ENCODE measurements around the gene LRRC70. TPM values are rescaled to one million over a fixed set of nuclear protein-coding genes. Genes with fewer than 3 reads are reported as not detected.

The LRRC70 gene
- total and polyA plus RNA-seq, 10 donors = 3.9 to 15.4 (median 10.1) TPM

DNA sequence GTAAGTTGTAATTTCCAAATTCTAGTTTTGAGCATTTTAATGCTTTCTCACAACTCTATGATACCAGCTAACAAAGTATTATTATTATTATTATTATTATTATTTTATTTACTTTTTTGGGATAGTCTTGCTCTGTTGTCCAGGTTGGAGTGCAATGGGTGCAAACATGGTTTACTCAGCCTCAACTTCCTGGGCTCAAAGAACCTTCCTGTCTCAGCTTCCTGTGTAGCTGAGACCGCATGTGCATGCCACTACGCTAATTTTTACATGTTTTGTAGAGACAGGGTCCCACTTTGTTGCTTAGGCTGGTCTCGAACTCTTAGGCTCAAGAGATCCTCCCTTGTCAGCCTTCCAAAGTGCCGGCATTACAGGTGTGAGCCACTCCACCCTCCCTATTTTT, 27.0 kb downstream of the LRRC70 start:
- TF ChIP-seq POLR2AphosphoS5 (IDR thresholded peaks at IDR 0.05) (no peak), CTCF (IDR thresholded peaks at IDR 0.05 in 8 of 11, conservative IDR thresholded peaks at IDR 0.05 in 3 of 11) (no peak), POLR2A (IDR thresholded peaks at IDR 0.05) (no peak)
- Histone ChIP-seq H3K36me3 (peaks cover 0 to 53% (median 4%) of the 10 kb centered on the region in 6 donors), H3K4me3 (no peak overlapping the region), H3K27me3 (replicated peaks in 1 of 7) (no peaks in the 10 kb centered on the region), H3K9me3 (no peaks in the 10 kb centered on the region), H3K4me1 (no peaks in the 10 kb centered on the region), H3K27ac (no peak overlapping the region)
- intact Hi-C loops (cut with DNase I; ENCODE audit: low total_unique reads) = no loop called here
- DNase-seq = no peak
- WGBS, 5 donors = 86 to 93% (median 89%) methylated on average over 4 of the region's 4 CpGs

DNA sequence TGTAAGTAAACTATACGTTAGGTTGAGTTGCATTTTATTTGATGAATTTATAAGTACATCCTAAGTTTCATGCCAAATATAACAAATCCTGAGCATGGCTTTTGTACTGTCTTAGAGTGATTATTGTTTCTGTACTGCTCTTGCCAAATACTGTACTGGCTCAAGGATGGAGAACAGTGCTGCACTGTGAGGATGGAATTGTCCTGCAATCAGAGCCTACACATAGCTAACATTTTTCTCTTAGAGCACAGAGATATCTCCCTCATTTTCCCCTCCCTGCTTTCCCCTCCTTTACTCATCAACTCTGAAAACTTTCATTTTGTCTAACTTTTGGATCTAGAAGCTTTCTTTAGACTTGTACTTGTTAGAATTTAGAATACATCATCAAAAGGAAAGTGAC, 28.3 kb downstream of the LRRC70 start:
- peaks cover 0 to 53% (median 4%) of the 10 kb centered on the region in 6 donors for H3K36me3 ChIP-seq
- H3K4me3 ChIP-seq = no peak overlapping the region
- H3K27ac ChIP-seq = no peak overlapping the region
- DNase-seq = no peak
- no peaks in the 10 kb centered on the region for H3K4me1 ChIP-seq
- H3K27me3 ChIP-seq (replicated peaks in 1 of 7) = no peaks in the 10 kb centered on the region
- TF ChIP-seq POLR2AphosphoS5 (IDR thresholded peaks at IDR 0.05) (no peak), POLR2A (IDR thresholded peaks at IDR 0.05) (no peak), CTCF (IDR thresholded peaks at IDR 0.05 in 8 of 11, conservative IDR thresholded peaks at IDR 0.05 in 3 of 11) (no peak)
- no peaks in the 10 kb centered on the region for H3K9me3 ChIP-seq
- intact Hi-C loops (cut with DNase I; ENCODE audit: low total_unique reads) = no loop called here
- 88 to 92% (median 88%) methylated on average over 1 of the region's 1 CpG for WGBS, 5 donors

DNA sequence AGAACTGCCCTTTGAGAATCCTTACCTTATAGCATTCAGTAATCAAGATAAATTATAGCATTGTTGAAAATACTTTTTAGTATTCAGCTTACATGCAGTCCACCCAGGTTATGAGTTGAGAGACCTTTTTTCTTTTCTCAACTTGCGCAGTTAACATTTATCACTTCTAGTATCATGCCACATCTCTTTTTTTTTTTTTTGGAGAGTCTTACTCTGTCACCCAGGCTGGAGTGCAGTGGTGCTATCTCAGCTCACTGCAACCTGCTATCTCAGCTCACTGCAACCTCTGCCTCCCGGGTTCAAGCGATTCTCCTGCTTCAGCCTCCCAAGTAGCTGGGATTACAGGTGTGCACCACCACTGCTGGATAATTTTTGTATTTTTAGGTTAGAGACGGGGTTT, 29.0 kb downstream of the LRRC70 start:
- Histone ChIP-seq H3K4me3 (no peak overlapping the region), H3K36me3 (peaks cover 0 to 51% (median 4%) of the 10 kb centered on the region in 6 donors), H3K27ac (no peak overlapping the region), H3K27me3 (replicated peaks in 1 of 7) (no peaks in the 10 kb centered on the region), H3K4me1 (no peaks in the 10 kb centered on the region), H3K9me3 (no peaks in the 10 kb centered on the region)
- intact Hi-C loops (cut with DNase I; ENCODE audit: low total_unique reads) = no loop called here
- no peak for DNase-seq
- TF ChIP-seq POLR2A (IDR thresholded peaks at IDR 0.05) = no peak
- 94 to 100% (median 97%) methylated on average over 4 of the region's 4 CpGs for WGBS, 5 donors

DNA sequence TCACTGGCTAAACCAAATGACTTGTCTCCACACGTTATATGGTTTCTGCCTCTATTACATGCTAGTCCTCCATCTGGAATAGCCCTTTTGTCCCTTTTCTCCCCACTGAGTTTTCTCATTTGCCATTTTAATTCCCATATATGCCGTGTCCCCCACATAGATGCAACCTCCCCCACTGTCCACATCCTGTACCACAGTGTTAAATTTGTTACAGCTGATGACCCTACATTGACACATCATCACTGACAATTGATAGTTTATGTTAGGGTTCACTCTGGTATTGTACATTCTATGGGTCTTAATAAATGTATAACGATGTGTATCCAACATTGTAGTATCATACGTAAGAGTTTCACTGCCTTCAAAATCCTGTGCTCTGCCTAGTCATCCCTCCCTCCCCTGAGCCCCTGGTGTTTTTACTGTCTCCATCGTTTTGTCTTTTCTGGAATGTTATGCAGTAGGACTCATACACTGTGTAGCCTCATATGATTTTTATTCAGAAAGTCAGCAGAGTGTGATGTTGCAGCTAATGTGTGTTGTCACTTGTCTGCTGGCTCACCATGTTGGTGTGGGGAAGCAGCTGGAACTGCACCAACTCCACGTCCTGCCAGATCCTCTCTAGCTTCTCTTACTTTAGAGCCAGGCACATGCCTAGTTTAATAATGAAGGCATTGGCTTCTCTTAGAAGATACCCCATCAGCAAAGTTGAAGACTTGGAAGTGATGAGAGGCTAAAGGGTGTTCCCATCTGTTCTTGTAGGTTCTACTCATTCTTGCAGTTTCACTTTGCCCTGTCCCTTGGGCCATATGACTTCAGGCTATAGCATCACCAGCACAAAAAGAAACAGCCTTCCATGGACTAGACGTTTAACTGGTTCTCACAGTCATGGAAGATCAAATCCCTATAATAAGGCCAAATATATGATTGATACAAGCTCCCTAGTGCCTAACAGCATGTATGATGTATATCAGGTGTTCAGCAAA, 30.2 kb downstream of the LRRC70 start:
- no peaks in the 10 kb centered on the region for H3K4me1 ChIP-seq
- H3K36me3 ChIP-seq = peaks cover 0 to 39% (median under 1%) of the 10 kb centered on the region in 6 donors
- no peak for DNase-seq
- H3K27me3 ChIP-seq (replicated peaks in 1 of 7) = no peaks in the 10 kb centered on the region
- no peaks in the 10 kb centered on the region for H3K9me3 ChIP-seq
- TF ChIP-seq POLR2A (IDR thresholded peaks at IDR 0.05) = no peak
- no peak for TF ChIP-seq POLR2AphosphoS5 (IDR thresholded peaks at IDR 0.05)
- no peak for TF ChIP-seq CTCF (IDR thresholded peaks at IDR 0.05 in 8 of 11, conservative IDR thresholded peaks at IDR 0.05 in 3 of 11)
- no peak overlapping the region for H3K27ac ChIP-seq
- WGBS, 5 donors = 91 to 93% (median 92%) methylated on average over 7 of the region's 7 CpGs
- intact Hi-C loops (cut with DNase I; ENCODE audit: low total_unique reads) = no loop called here
- H3K4me3 ChIP-seq = no peak overlapping the region
